ENCODE data around the gene RPL37A.

Gene RPL37A

GRCh38 chr2:216498379-216499352 lies at the start of gene RPL37A:
TSS of gene RPL37A (plus strand) at chr2:216498844. CDS start at chr2:216498875, 31 bp downstream.
- peak; percentile 94 for DNase-seq

GRCh38 chr2:216450346-216450745 lies 48.3 kb upstream of the RPL37A start:
- DNase-seq: no peak

GRCh38 chr2:216450784-216451183 lies 47.9 kb upstream of the RPL37A start:
- no peak for DNase-seq

GRCh38 chr2:216453955-216454614 lies 44.6 kb upstream of the RPL37A start:
- DNase-seq: no peak

GRCh38 chr2:216463148-216463547 lies 35.5 kb upstream of the RPL37A start:
- no peak for DNase-seq

GRCh38 chr2:216464104-216464720 lies 34.4 kb upstream of the RPL37A start:
- DNase-seq: no peak

- no peak for DNase-seq
Observed at GRCh38 chr2:216465579-216466195, 33.0 kb upstream of the RPL37A start.

GRCh38 chr2:216467845-216468244 lies 30.8 kb upstream of the RPL37A start:
- no peak for DNase-seq

- no peak for DNase-seq
Observed at GRCh38 chr2:216469661-216470060, 29.0 kb upstream of the RPL37A start.

- no peak for DNase-seq
Observed at GRCh38 chr2:216473187-216473586, 25.5 kb upstream of the RPL37A start.

GRCh38 chr2:216474925-216475670 lies 23.5 kb upstream of the RPL37A start:
- peak; percentile 47 for DNase-seq

- DNase-seq: no peak
Observed at GRCh38 chr2:216475767-216476166, 22.9 kb upstream of the RPL37A start.

GRCh38 chr2:216477283-216478035 lies 21.2 kb upstream of the RPL37A start:
- no peak for DNase-seq

GRCh38 chr2:216478151-216478550 lies 20.5 kb upstream of the RPL37A start:
- DNase-seq: peak; percentile 57

- DNase-seq: no peak
Observed at GRCh38 chr2:216478791-216479190, 19.9 kb upstream of the RPL37A start.

GRCh38 chr2:216480221-216480620 lies 18.4 kb upstream of the RPL37A start:
- no peak for DNase-seq

- DNase-seq: no peak
Observed at GRCh38 chr2:216482640-216483039, 16.0 kb upstream of the RPL37A start.

- no peak for DNase-seq
Observed at GRCh38 chr2:216485237-216485636, 13.4 kb upstream of the RPL37A start.

GRCh38 chr2:216485745-216486144 lies 12.9 kb upstream of the RPL37A start:
- no peak for DNase-seq

GRCh38 chr2:216486271-216486670 lies 12.4 kb upstream of the RPL37A start:
- no peak for DNase-seq

GRCh38 chr2:216486708-216487107 lies 11.9 kb upstream of the RPL37A start:
- no peak for DNase-seq

GRCh38 chr2:216490061-216490460 lies 8.6 kb upstream of the RPL37A start:
- no peak for DNase-seq

Data from activated CD4-positive, alpha-beta T cell treated with anti-CD3 and anti-CD28 coated beads for 48 hours (primary cell).